Measurements from ENCODE around the gene ADGRG3. TPM values are rescaled to one million over a fixed set of nuclear protein-coding genes. Genes with fewer than 3 reads are reported as not detected.

Gene ADGRG3
- total and polyA plus RNA-seq, 4 donors = 1.8 to 66.2 (median 9.4) TPM

DNA sequence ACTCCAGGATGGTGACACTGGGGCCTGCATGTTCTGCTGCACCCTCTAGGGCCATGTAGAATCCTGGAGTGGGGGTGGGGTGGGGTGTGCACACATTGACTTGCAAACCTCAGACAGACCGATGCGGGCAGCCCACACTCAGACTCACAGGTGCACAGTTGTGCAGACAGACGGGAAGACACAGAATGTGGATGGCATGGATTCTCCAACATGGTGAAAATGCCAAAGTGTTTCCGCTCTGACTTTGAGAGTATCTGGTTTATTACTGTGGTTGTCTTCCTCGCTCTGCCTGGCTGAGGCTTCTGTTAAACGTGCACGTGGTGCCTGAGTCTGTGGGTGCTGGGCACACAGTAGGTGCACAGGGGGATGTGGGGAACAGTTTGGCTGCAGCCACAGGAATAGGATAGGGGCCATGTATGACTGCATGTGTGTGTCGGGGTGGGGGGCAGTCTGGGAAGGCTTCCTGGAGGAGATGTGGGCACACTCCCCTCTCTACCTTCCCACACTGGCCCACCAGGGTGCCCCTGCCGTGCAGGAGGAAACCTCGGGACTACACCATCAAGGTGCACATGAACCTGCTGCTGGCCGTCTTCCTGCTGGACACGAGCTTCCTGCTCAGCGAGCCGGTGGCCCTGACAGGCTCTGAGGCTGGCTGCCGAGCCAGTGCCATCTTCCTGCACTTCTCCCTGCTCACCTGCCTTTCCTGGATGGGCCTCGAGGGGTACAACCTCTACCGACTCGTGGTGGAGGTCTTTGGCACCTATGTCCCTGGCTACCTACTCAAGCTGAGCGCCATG, 9.0 kb upstream of the ADGRG3 start:
- DNase-seq (no peak), ATAC-seq (ENCODE audit: insufficient read depth, low FRiP score) (no peak)
- TF ChIP-seq, protein P1, sequence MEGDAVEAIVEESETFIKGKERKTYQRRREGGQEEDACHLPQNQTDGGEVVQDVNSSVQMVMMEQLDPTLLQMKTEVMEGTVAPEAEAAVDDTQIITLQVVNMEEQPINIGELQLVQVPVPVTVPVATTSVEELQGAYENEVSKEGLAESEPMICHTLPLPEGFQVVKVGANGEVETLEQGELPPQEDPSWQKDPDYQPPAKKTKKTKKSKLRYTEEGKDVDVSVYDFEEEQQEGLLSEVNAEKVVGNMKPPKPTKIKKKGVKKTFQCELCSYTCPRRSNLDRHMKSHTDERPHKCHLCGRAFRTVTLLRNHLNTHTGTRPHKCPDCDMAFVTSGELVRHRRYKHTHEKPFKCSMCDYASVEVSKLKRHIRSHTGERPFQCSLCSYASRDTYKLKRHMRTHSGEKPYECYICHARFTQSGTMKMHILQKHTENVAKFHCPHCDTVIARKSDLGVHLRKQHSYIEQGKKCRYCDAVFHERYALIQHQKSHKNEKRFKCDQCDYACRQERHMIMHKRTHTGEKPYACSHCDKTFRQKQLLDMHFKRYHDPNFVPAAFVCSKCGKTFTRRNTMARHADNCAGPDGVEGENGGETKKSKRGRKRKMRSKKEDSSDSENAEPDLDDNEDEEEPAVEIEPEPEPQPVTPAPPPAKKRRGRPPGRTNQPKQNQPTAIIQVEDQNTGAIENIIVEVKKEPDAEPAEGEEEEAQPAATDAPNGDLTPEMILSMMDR (IDR thresholded peaks at IDR 0.05; ENCODE audit: control extremely low read depth, extremely low read depth) = no peak
- Histone ChIP-seq H3K27me3 (ENCODE audit: control insufficient read depth in 3 of 3, insufficient read depth in 3 of 3, low read length in 2 of 3) (no peaks in the 10 kb centered on the region), H3K9ac (ENCODE audit: insufficient read depth in 1 of 2, low read length in 2 of 2) (no peak overlapping the region), H3K9me3 (ENCODE audit: control insufficient read depth in 4 of 4, insufficient read depth in 3 of 4, low read length in 3 of 4) (no peaks in the 10 kb centered on the region), H3K27ac (ENCODE audit: low read depth in 1 of 2, low read length in 1 of 2) (no peak overlapping the region), H3K36me3 (ENCODE audit: control insufficient read depth in 4 of 4, insufficient read depth in 4 of 4, low read length in 4 of 4) (peaks cover 0 to 40% (median 0%) of the 10 kb centered on the region in 4 donors), H3K4me1 (ENCODE audit: control insufficient read depth in 5 of 5, insufficient read depth in 5 of 5, low read length in 5 of 5) (no peaks in the 10 kb centered on the region), H3K4me3 (no peak overlapping the region)
- WGBS, 2 donors = 84 to 87% methylated on average over 18 to 19 of the region's 19 CpGs

DNA sequence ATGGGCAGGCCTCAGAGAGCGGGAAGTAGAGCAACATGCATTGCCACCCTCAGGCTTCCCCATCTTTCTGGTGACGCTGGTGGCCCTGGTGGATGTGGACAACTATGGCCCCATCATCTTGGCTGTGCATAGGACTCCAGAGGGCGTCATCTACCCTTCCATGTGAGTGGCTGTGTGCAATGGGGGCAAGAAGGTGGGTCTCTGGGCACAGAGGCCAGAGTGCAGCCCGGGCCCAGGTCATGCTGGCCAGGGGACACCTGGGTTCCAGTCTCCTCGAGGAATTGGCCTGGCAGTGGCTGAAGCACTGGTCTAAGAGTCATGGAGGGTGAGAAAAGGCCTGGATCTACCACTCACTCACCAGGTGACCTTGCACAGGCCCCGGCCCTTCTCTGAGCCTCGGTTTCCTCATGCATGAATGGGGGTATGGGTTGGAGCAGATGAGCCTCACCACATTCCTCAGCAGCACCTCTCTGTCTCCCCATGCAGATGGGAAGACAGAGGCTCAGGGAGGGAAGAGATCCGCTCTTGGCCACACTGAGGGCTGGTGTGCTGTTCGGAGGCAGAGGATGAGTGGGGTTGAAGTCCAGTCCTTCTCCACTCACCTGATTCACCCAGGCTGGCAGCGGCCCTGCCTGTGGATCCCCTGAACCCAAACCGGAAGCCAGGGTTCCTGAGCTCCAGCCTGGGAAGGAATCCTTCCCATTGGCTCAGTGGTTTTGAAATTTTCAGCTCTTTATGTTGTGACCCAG, 7.2 kb upstream of the ADGRG3 start:
- peaks cover 0 to 39% (median 0%) of the 10 kb centered on the region in 4 donors for H3K36me3 ChIP-seq (ENCODE audit: control insufficient read depth in 4 of 4, insufficient read depth in 4 of 4, low read length in 4 of 4)
- H3K9me3 ChIP-seq (ENCODE audit: control insufficient read depth in 4 of 4, insufficient read depth in 3 of 4, low read length in 3 of 4) = no peaks in the 10 kb centered on the region

DNA sequence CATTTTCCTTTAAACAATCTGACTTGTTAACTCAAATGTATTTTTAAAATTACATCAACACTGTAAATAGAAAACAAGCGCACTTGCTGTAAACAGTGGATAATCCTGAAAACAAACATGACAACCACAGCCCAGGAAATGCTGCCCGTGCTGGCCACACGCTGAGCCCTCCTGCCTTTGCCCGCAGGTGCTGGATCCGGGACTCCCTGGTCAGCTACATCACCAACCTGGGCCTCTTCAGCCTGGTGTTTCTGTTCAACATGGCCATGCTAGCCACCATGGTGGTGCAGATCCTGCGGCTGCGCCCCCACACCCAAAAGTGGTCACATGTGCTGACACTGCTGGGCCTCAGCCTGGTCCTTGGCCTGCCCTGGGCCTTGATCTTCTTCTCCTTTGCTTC, 6.6 kb upstream of the ADGRG3 start:
- 81 to 94% methylated on average over 7 of the region's 7 CpGs for WGBS, 2 donors
- ATAC-seq (ENCODE audit: insufficient read depth, low FRiP score) (no peak), DNase-seq (no peak)
- H3K9ac ChIP-seq (ENCODE audit: insufficient read depth in 1 of 2, low read length in 2 of 2) = no peak overlapping the region
- no peaks in the 10 kb centered on the region for H3K9me3 ChIP-seq (ENCODE audit: control insufficient read depth in 4 of 4, insufficient read depth in 3 of 4, low read length in 3 of 4)
- H3K27ac ChIP-seq (ENCODE audit: low read depth in 1 of 2, low read length in 1 of 2) = no peak overlapping the region
- peaks cover 0 to 36% (median 0%) of the 10 kb centered on the region in 4 donors for H3K36me3 ChIP-seq (ENCODE audit: control insufficient read depth in 4 of 4, insufficient read depth in 4 of 4, low read length in 4 of 4)
- no peaks in the 10 kb centered on the region for H3K4me1 ChIP-seq (ENCODE audit: control insufficient read depth in 5 of 5, insufficient read depth in 5 of 5, low read length in 5 of 5)
- H3K4me3 ChIP-seq = no peak overlapping the region
- no peaks in the 10 kb centered on the region for H3K27me3 ChIP-seq (ENCODE audit: control insufficient read depth in 3 of 3, insufficient read depth in 3 of 3, low read length in 2 of 3)
- TF ChIP-seq, protein P1 (IDR thresholded peaks at IDR 0.05; ENCODE audit: control extremely low read depth, extremely low read depth) = no peak

More for the DNA sequence above, 7.2 kb upstream of the ADGRG3 start:
- Histone ChIP-seq H3K27me3 (ENCODE audit: control insufficient read depth in 3 of 3, insufficient read depth in 3 of 3, low read length in 2 of 3) (no peaks in the 10 kb centered on the region), H3K27ac (ENCODE audit: low read depth in 1 of 2, low read length in 1 of 2) (no peak overlapping the region), H3K9ac (ENCODE audit: insufficient read depth in 1 of 2, low read length in 2 of 2) (no peak overlapping the region), H3K4me1 (ENCODE audit: control insufficient read depth in 5 of 5, insufficient read depth in 5 of 5, low read length in 5 of 5) (no peaks in the 10 kb centered on the region), H3K4me3 (no peak overlapping the region)
- no peak for DNase-seq
- 86 to 90% methylated on average over 11 of the region's 11 CpGs for WGBS, 2 donors
- no peak for ATAC-seq (ENCODE audit: insufficient read depth, low FRiP score)
- TF ChIP-seq, protein P1 (IDR thresholded peaks at IDR 0.05; ENCODE audit: control extremely low read depth, extremely low read depth) = no peak

Measured in lung (tissue), 12 donors.